Measurements from ENCODE around the gene NYAP2.

DNA sequence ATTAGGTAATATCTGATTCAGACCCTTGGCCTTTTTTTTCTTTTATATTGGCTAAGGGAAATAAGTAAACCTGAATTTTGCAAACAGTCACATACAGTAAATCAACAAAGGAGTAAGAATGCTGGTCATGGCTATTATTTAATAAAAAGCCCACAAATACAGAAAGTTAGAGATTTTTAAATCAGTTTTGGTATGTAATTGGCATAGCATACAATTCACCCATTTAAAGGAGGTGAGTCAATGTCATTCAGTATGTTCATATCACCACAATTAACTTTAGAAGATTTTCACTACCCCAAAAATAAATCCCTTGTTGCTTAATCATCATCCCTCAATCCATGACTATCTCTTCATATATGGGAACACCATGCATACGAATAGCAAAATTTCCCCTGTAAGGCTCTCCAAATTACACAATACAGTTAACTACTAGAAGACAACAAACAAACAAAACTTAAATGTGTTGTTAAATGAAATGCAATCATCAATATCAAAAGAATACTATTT is 45.9 kb upstream of the NYAP2 start:
- TF ChIP-seq, protein P1, sequence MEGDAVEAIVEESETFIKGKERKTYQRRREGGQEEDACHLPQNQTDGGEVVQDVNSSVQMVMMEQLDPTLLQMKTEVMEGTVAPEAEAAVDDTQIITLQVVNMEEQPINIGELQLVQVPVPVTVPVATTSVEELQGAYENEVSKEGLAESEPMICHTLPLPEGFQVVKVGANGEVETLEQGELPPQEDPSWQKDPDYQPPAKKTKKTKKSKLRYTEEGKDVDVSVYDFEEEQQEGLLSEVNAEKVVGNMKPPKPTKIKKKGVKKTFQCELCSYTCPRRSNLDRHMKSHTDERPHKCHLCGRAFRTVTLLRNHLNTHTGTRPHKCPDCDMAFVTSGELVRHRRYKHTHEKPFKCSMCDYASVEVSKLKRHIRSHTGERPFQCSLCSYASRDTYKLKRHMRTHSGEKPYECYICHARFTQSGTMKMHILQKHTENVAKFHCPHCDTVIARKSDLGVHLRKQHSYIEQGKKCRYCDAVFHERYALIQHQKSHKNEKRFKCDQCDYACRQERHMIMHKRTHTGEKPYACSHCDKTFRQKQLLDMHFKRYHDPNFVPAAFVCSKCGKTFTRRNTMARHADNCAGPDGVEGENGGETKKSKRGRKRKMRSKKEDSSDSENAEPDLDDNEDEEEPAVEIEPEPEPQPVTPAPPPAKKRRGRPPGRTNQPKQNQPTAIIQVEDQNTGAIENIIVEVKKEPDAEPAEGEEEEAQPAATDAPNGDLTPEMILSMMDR (conservative IDR thresholded peaks at IDR 0.05; ENCODE audit: low read depth, low read length), result no peak
- TF ChIP-seq RAD21 (IDR thresholded peaks at IDR 0.05; ENCODE audit: low read length) (no peak), MAZ (IDR thresholded peaks at IDR 0.05; ENCODE audit: borderline replicate concordance, low read depth, low read length) (no peak), FOS (IDR thresholded peaks at IDR 0.05; ENCODE audit: low read depth, low read length) (no peak)
